NCI-H2196 treated with DMSO at 0.1 percent for 48 hours (cell line): ENCODE results near the gene NR6A1.

Experiments
- DNase-seq: peaks from one replicate; lab custom pipeline; 2025; ENCODE audit not compliant: unreplicated experiment; lab: John Stamatoyannopoulos, UW

NR6A1 gene

DNA sequence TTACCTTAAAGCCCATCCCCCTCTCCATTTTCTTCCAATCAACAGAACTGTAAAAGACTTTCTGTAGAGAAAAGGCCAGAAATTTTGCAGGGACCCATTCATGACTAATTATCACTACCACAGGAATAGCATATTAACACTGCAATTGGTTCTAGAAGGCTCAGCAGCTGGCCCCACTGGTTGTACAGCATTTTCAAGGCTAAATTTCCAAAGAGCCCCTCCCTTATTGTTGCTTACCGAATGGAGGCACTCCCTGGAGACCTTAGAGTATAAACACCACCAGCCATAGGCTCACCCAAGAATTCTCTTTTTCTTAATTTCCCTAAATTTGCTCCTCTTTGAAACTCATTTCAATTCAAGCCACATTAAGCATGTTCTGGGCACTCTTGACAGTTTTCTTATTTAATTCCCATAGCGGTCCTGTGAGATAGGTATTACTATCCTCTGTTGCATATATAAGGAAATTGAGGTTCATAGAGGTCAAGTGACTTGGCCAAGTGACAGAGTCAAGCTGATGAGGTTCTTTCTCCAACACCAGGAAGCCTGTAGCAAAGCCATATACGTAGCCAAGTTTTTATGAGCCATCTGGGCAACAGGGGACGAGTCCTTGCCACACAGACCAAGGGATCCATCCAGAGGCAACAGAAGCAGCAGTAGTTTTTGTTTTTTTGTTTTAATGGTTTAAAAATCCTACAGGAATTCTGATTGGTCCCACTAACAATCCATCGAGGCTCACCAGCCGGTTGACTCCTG lies 180.0 kb downstream of the NR6A1 start:
- peak; percentile 9 for DNase-seq

GRCh38 chr9:124584631-124585030 lies 186.5 kb downstream of the NR6A1 start:
- DNase-seq, result no peak

GRCh38 chr9:124583134-124583533 lies 188.0 kb downstream of the NR6A1 start:
- no peak for DNase-seq

GRCh38 chr9:124580186-124580585 lies 190.9 kb downstream of the NR6A1 start:
- DNase-seq, result no peak

DNA sequence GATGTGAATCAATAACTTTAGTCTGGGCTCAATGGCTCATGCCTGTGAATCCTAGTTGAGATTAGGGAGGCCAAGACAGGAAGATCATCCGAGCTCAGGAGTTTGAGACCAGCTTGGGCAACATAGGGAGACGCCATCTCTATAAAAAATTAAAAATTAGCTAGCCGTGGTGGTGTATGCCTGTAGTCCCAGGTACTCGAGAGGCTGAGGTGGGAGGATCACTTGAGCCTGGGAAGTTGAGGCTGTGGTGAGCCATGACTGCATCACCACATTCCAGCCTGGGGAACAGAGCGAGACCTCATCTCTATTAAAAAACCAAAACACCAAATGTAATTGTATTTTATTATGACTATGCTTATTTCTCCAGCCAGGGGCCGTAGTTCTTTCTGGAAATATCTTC lies 194.4 kb downstream of the NR6A1 start:
- DNase-seq, result no peak

GRCh38 chr9:124574534-124575375 lies 196.4 kb downstream of the NR6A1 start:
- DNase-seq, result no peak

DNA sequence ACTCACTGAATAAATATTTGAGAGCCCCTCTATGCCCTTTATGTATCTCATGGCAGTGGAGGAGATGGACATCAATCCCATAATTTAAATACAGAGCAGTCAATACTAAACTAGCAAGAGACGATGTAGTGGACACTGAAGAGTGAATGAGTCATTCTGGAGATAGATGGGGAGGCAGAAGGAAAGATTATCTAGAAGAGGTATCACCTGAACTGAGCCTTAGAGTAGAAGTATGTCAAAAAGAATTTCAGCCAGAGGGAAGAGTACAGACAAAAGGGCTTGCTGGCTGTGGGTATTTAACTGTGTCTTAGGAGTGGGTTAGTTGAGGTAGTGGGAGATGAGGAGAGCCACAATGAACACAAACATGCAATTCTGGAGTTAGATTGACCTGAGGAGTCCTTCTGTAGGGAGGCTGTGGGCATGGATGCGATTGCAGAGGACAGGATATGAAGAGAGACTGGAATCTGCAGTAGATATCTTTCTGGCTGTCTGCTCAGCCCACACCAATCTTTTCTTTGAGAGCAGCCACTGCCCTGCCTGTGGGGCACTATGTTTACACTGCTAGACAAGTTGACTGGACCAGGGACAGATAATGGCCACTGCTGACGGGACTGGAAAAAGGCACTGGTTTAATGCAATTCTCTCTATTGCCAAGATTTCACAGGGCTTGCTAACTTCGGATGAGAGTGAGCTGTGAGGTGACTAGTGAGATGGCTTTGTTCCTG lies 200.0 kb downstream of the NR6A1 start:
- DNase-seq, result no peak

DNA sequence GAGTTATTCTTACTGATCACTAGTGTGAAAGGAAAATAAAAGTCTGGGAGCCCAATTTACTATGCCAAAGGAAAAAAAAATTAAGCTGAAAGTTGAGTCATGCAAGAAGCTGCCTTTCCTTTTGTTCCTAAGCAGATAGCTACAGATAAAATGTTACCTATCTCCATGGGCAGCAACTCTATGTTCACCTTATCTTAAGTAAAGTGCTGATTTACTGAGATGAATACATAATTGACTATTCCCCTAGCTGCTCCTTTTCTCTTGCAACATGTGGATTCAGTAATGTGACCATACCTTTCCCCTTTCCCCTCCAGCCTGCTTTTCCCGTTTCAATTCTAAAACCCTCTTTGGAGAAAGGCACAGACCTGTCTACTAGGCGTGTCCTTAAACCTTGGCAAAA lies 201.2 kb downstream of the NR6A1 start:
- no peak for DNase-seq

DNA sequence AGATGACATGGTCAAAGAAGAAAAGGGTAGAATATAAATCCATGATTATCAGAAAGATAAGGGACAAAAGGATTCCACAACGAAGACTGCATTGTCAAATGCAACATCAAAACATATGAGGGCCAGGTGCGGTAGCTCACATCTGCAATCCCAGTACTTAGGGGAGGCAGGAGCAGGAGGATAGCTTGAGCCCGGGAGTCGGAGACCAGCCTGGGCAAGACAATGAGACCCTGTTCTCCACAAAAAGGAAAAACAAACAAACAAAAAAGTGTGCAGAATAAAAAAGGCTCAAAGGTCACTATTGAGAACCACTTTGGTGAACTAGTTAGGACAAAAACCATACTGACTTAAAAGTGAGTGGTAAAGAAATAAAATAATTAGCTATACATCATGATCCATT lies 203.7 kb downstream of the NR6A1 start:
- DNase-seq, result no peak

GRCh38 chr9:124562328-124562727 lies 208.8 kb downstream of the NR6A1 start:
- DNase-seq, result no peak

DNA sequence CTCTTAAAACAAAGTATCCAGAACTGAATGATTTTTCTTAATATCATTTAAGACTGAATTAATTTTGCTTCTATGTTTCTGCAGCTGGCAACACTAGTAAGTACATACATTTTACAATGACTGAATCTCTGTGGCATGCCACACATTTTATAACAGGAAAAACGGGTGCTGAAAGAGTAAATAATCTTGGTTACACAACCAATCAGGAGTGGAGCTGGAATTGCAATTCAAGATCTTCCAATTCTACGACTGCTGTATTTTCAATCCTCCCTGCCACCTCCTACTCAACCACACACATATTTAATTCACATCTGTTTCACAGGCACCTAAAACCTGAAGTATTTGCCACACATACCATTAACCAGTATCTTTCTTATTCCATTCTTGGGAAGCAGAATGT lies 211.2 kb downstream of the NR6A1 start:
- DNase-seq, result no peak

GRCh38 chr9:124558777-124559470 lies 212.2 kb downstream of the NR6A1 start:
- DNase-seq, result no peak

DNA sequence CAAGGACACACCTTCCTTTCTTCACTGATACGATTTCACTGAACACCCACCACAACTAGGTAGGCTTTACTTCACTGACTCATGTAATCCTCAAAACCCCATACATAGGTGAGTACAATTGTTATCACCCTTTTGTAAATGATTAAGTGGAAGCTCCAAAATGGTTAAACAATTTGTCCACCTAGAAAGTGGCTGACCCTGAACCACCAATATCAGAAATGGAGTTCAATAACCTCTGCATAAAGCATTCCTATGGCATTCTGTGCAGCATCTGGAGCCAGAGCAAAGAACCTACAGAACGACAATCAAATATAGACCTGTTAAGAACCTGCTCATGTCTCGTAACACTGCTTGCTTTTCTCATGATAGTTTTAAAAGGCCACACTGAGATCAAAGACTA lies 213.2 kb downstream of the NR6A1 start:
- no peak for DNase-seq

- no peak for DNase-seq
These were observed 216.1 kb downstream of the NR6A1 start for GRCh38 chr9:124555043-124555442.

DNA sequence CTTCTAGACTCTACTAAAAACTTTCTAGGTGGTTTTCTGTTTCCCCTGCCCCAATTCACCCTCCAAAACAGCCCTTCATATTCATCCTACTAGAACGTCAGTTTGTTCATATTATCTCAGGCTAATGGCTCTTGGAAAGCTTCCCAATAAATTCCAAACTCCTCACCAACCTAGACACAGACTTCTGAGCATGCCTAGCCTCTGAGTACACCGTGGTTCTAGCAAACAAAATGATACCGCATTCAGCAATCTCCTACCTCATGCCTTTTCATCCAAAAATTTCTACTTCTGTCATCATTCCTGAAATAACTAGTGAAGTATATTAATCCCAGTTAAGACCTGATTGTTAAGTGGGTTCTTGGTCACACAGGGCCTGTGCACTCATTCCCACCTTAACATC lies 217.4 kb downstream of the NR6A1 start:
- no peak for DNase-seq

- DNase-seq, result no peak
These were observed 218.9 kb downstream of the NR6A1 start for GRCh38 chr9:124552273-124552605.

DNA sequence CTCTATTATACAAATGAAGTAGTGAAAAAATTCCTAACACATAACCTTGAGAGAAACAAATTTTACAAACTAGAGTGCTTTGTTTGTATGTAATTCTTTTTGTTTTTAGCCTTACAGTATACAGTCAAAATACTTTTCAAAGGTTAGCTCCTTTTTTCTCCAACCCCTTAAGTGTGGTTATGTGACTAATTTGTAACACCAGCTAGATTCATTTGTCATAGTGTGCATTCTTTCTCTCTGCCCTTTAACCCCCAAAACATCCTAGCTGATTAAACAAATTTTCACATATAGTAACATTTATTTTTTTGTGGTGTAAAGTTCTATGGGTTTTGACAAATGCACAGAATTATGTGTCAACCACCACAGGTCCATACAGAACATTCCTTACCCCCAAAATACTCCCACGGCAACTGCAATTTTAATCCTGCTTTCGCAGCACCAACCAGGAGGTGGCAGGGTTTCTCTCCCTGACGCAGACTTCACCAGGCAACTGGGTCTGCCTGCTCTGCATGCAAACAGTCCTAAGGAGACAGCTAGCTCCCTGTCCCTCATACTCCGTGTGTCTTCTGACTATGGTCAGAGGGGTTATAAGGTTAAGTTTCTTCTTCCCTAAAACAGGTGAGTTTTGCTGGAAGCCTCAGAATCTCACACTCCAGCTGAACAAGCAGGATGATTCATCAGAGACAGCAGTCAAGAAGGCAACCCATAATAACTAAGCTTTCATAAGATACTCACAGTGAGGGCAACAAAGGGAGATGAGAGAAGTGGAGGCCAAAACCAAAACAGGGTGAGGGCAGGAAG lies 219.4 kb downstream of the NR6A1 start:
- DNase-seq, result peak; percentile 34

DNA sequence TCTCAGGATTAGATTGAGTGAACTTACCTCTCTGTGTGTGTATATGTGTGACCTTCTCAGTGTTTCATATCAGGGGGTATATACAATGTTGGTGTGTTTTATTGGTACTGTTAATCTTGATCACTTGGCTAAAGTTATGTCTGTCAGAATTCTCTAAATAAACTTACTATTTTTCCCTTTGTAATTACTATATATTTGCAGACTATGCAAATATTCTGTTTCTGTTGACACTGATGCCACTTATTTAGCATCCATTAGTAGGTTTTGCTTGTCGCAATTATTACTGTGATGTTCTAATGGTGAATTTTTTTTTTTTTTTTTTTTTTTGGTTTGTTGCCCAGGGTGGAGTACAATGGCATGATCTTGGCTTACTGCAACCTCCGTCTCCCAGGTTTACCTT lies 221.0 kb downstream of the NR6A1 start:
- no peak for DNase-seq

- DNase-seq, result no peak
These were observed 222.1 kb downstream of the NR6A1 start for GRCh38 chr9:124549016-124549415.

DNA sequence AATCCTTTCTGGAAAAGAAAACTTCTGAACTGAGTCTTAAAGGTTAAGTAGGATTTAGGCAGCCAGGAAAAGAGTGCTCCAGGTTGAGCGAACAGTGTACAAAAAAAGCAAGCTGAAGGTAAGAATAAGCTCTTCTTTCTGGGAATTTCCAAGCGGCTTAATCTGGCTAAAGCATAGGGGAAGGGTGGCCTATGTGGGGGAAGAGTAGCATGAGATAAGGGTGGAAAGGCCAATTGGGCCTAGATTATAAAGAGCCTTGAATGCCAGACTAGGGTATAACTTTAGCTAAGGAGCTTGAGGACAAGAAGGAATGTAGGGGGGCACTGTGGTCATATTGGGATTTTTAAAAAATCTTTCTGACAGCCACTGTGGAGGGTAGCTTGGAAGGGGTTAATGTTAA lies 226.6 kb downstream of the NR6A1 start:
- no peak for DNase-seq

- no peak for DNase-seq
These were observed 229.3 kb downstream of the NR6A1 start for GRCh38 chr9:124541824-124542223.
